ENCODE results near the gene C1orf174.

C1orf174 gene

GRCh38 chr1:3900150-3900968 lies at the start of gene C1orf174:
C1orf174 (minus strand) TSS chr1:3900272; CDS start chr1:3900186, 86 bp downstream.
- DNase-seq = peak; percentile 90 to 92

GRCh38 chr1:3948344-3948743 lies 48.3 kb upstream of the C1orf174 start:
- DNase-seq = no peak

GRCh38 chr1:3945916-3946840 lies 46.1 kb upstream of the C1orf174 start:
- no peak for DNase-seq

- DNase-seq = no peak
These were observed 45.1 kb upstream of the C1orf174 start for GRCh38 chr1:3945222-3945621.

- no peak for DNase-seq
These were observed 44.6 kb upstream of the C1orf174 start for GRCh38 chr1:3944578-3945125.

- no peak for DNase-seq
These were observed 43.9 kb upstream of the C1orf174 start for GRCh38 chr1:3943806-3944577.

- no peak for DNase-seq
These were observed 43.0 kb upstream of the C1orf174 start for GRCh38 chr1:3943123-3943431.

- no peak for DNase-seq
These were observed 42.5 kb upstream of the C1orf174 start for GRCh38 chr1:3942416-3943122.

GRCh38 chr1:3940754-3941345 lies 40.8 kb upstream of the C1orf174 start:
- DNase-seq = no peak

GRCh38 chr1:3940081-3940753 lies 40.1 kb upstream of the C1orf174 start:
- no peak for DNase-seq

- DNase-seq = no peak
These were observed 39.4 kb upstream of the C1orf174 start for GRCh38 chr1:3939242-3940080.

- no peak for DNase-seq
These were observed 32.3 kb upstream of the C1orf174 start for GRCh38 chr1:3932156-3932919.

- no peak for DNase-seq
These were observed 31.2 kb upstream of the C1orf174 start for GRCh38 chr1:3931007-3931912.

GRCh38 chr1:3930301-3931006 lies 30.4 kb upstream of the C1orf174 start:
- DNase-seq = no peak

- DNase-seq = no peak
These were observed 29.1 kb upstream of the C1orf174 start for GRCh38 chr1:3929126-3929525.

- DNase-seq = no peak
These were observed 28.5 kb upstream of the C1orf174 start for GRCh38 chr1:3928586-3928985.

GRCh38 chr1:3926956-3927355 lies 26.9 kb upstream of the C1orf174 start:
- no peak for DNase-seq

- DNase-seq = no peak
These were observed 25.7 kb upstream of the C1orf174 start for GRCh38 chr1:3925762-3926161.
